Limb (tissue), 2 donors: ENCODE data around the gene EFNA5.

Experiments used
- DNase-seq, 2 donors: peaks; one replicate each; pipeline ENCODE4 v3.0.0-alpha.2; 2016; ENCODE audit errors: extremely low spot score in 2 of 2

EFNA5 gene

GRCh38 chr5:107646418-107646817 is 24.3 kb downstream of the EFNA5 start:
- no peak for DNase-seq

- no peak for DNase-seq
These were observed 30.2 kb downstream of the EFNA5 start for GRCh38 chr5:107640568-107640967.

GRCh38 chr5:107639990-107640389 is 30.7 kb downstream of the EFNA5 start:
- no peak for DNase-seq

- DNase-seq = no peak
These were observed 34.2 kb downstream of the EFNA5 start for GRCh38 chr5:107636555-107636954.

- no peak for DNase-seq
These were observed 34.7 kb downstream of the EFNA5 start for GRCh38 chr5:107636068-107636467.

GRCh38 chr5:107634981-107635848 is 35.5 kb downstream of the EFNA5 start:
- DNase-seq = no peak

- DNase-seq = no peak
These were observed 37.4 kb downstream of the EFNA5 start for GRCh38 chr5:107633171-107633901.

- DNase-seq = no peak
These were observed 38.9 kb downstream of the EFNA5 start for GRCh38 chr5:107631805-107632362.

GRCh38 chr5:107630184-107630583 is 40.6 kb downstream of the EFNA5 start:
- no peak for DNase-seq

- DNase-seq = no peak
These were observed 46.5 kb downstream of the EFNA5 start for GRCh38 chr5:107624235-107624634.

- DNase-seq = no peak
These were observed 49.6 kb downstream of the EFNA5 start for GRCh38 chr5:107621089-107621488.

GRCh38 chr5:107619781-107620180 is 51.0 kb downstream of the EFNA5 start:
- DNase-seq = no peak

- no peak for DNase-seq
These were observed 52.5 kb downstream of the EFNA5 start for GRCh38 chr5:107618242-107618641.

- DNase-seq = no peak
These were observed 53.7 kb downstream of the EFNA5 start for GRCh38 chr5:107617052-107617451.

GRCh38 chr5:107616213-107616612 is 54.5 kb downstream of the EFNA5 start:
- DNase-seq = no peak

- no peak for DNase-seq
These were observed 55.4 kb downstream of the EFNA5 start for GRCh38 chr5:107615299-107615817.

- no peak for DNase-seq
These were observed 58.2 kb downstream of the EFNA5 start for GRCh38 chr5:107612541-107612940.

GRCh38 chr5:107610798-107611197 is 59.9 kb downstream of the EFNA5 start:
- DNase-seq = no peak

GRCh38 chr5:107607671-107608345 is 62.9 kb downstream of the EFNA5 start:
- no peak for DNase-seq

GRCh38 chr5:107607196-107607595 is 63.5 kb downstream of the EFNA5 start:
- no peak for DNase-seq

GRCh38 chr5:107605596-107606125 is 65.1 kb downstream of the EFNA5 start:
- no peak for DNase-seq
